NB4 (cell line): ENCODE data around the gene TCF7L2.

ENCODE experiments used
- CTCF ChIP-seq: IDR thresholded peaks from one replicate; pipeline ENCODE4 v1.5.1; 2012; ENCODE audit warnings: low read depth, low read length
- POLR2A ChIP-seq: IDR thresholded peaks from 2 replicates; pipeline ENCODE4 v1.6.1; 2011; ENCODE audit warnings: mild to moderate bottlenecking; ENCODE audit not compliant: insufficient read length; ENCODE audit errors: extremely low read depth

GRCh38 chr10:113121153-113121552 is 171.1 kb downstream of the TCF7L2 start:
- no peak for TF ChIP-seq CTCF
- no peak for TF ChIP-seq POLR2A
